ENCODE measurements around the gene VAV2.

VAV2 gene

GRCh38 chr9:133849110-133849670 lies 142.9 kb downstream of the VAV2 start:
- no peak for DNase-seq

- DNase-seq: no peak
Measured at GRCh38 chr9:133848471-133849109, 143.5 kb downstream of the VAV2 start.

GRCh38 chr9:133846483-133847090 lies 145.5 kb downstream of the VAV2 start:
- DNase-seq: no peak

GRCh38 chr9:133845440-133845839 lies 146.7 kb downstream of the VAV2 start:
- peak; percentile 83 to 89 (median 87) for DNase-seq

GRCh38 chr9:133844881-133845410 lies 147.2 kb downstream of the VAV2 start:
- DNase-seq: peak; percentile 48 to 65 (median 61)

- DNase-seq: peak; percentile 13 to 37 (median 36)
Measured at GRCh38 chr9:133844398-133844784, 147.7 kb downstream of the VAV2 start.

- DNase-seq: no peak
Measured at GRCh38 chr9:133843751-133844397, 148.2 kb downstream of the VAV2 start.

- DNase-seq: no peak
Measured at GRCh38 chr9:133843250-133843649, 148.9 kb downstream of the VAV2 start.

GRCh38 chr9:133842721-133843227 lies 149.3 kb downstream of the VAV2 start:
- DNase-seq: no peak

- no peak for DNase-seq
Measured at GRCh38 chr9:133842174-133842573, 149.9 kb downstream of the VAV2 start.

- no peak for DNase-seq
Measured at GRCh38 chr9:133841167-133841812, 150.8 kb downstream of the VAV2 start.

GRCh38 chr9:133839822-133840329 lies 152.2 kb downstream of the VAV2 start:
- DNase-seq: peak; percentile 27 to 55 (median 46)

- no peak for DNase-seq
Measured at GRCh38 chr9:133838859-133839507, 153.1 kb downstream of the VAV2 start.

- no peak for DNase-seq
Measured at GRCh38 chr9:133837627-133838597, 154.2 kb downstream of the VAV2 start.

- no peak for DNase-seq
Measured at GRCh38 chr9:133836818-133837217, 155.3 kb downstream of the VAV2 start.

GRCh38 chr9:133836001-133836758 lies 155.9 kb downstream of the VAV2 start:
- DNase-seq: no peak

- no peak for DNase-seq
Measured at GRCh38 chr9:133835262-133835901, 156.7 kb downstream of the VAV2 start.

- DNase-seq: no peak
Measured at GRCh38 chr9:133834080-133834976, 157.8 kb downstream of the VAV2 start.

Data from suppressor macrophage (primary cell).